CD8-positive, alpha-beta memory T cell (primary cell): ENCODE results near the gene PDE6A. TPM values are rescaled to one million over a fixed set of nuclear protein-coding genes. Genes with fewer than 3 reads are reported as not detected.

Experiments used
- CTCF ChIA-PET: fragments of 350-600 bp; sonication (Branson Sonifier 250); formaldehyde crosslinking; loops from one replicate; lab custom pipeline; 2021; ENCODE audit warnings: antibody characterized with exemption; lab: Charles Lee
- POLR2A ChIA-PET: fragments of 350-600 bp; sonication (Branson Sonifier 250); formaldehyde crosslinking; loops from one replicate; lab custom pipeline; 2021; ENCODE audit warnings: antibody characterized with exemption; lab: Charles Lee
- DNase-seq, 5 donors: peaks; one replicate each; pipeline versions ENCODE4 v3.0.0 to v3.0.0-alpha.2; 2020 to 2022; ENCODE audit warnings: mixed read lengths in 1 of 5
- H3K27ac ChIP-seq: one replicate; pipeline ENCODE4 v1.7.0; 2013; ENCODE audit warnings: low read depth, mild to moderate bottlenecking, low read length, moderate library complexity
- H3K27me3 ChIP-seq: 2 replicates; pipeline ENCODE4 v1.7.0; 2013; ENCODE audit warnings: low read length, mild to moderate bottlenecking; ENCODE audit not compliant: insufficient read depth, poor library complexity, severe bottlenecking
- H3K36me3 ChIP-seq: 2 replicates; pipeline ENCODE4 v1.7.0; 2013; ENCODE audit warnings: mild to moderate bottlenecking, low read length, moderate library complexity; ENCODE audit not compliant: insufficient read depth
- H3K4me1 ChIP-seq: 2 replicates; pipeline ENCODE4 v1.7.0; 2013; ENCODE audit warnings: mild to moderate bottlenecking, low read length, moderate library complexity; ENCODE audit not compliant: insufficient read depth
- H3K4me3 ChIP-seq: 2 replicates; pipeline ENCODE4 v1.7.0; 2013; ENCODE audit warnings: mild to moderate bottlenecking, low read length
- H3K9me3 ChIP-seq: 2 replicates; pipeline ENCODE4 v1.7.0; 2013; ENCODE audit warnings: mild to moderate bottlenecking, low read length
- H3K27ac Mint-ChIP-seq, 8 donors: one replicate each; pipeline ENCODE4 v1.8.0; 2020 to 2021; ENCODE audit warnings: mixed read lengths in 8 of 8, mild to moderate bottlenecking in 6 of 8, inconsistent platforms in 3 of 8, moderate library complexity in 3 of 8
- H3K27me3 Mint-ChIP-seq, 2 donors: one replicate each; pipeline ENCODE4 v1.8.0; 2020 to 2021; ENCODE audit warnings: mixed read lengths in 2 of 2, mild to moderate bottlenecking in 1 of 2, moderate library complexity in 1 of 2
- H3K36me3 Mint-ChIP-seq, 3 donors: one replicate each; pipeline ENCODE4 v1.8.0; 2020 to 2021; ENCODE audit warnings: mixed read lengths in 3 of 3, inconsistent platforms in 1 of 3, mild to moderate bottlenecking in 1 of 3
- H3K4me1 Mint-ChIP-seq, 3 donors: one replicate each; pipeline ENCODE4 v1.8.0; 2020 to 2021; ENCODE audit warnings: mixed read lengths in 3 of 3, inconsistent platforms in 1 of 3, mild to moderate bottlenecking in 1 of 3
- H3K4me3 Mint-ChIP-seq, 7 donors: one replicate each; pipeline ENCODE4 v1.8.0; 2020 to 2021; ENCODE audit warnings: mixed read lengths in 7 of 7, mild to moderate bottlenecking in 6 of 7, moderate library complexity in 4 of 7, inconsistent platforms in 2 of 7
- H3K9me3 Mint-ChIP-seq, 5 donors: one replicate each; pipeline ENCODE4 v1.8.0; 2020 to 2022; ENCODE audit warnings: mixed read lengths in 5 of 5, mild to moderate bottlenecking in 3 of 5, moderate library complexity in 2 of 5, inconsistent platforms in 1 of 5
- polyA plus RNA-seq: library from polyadenylated mRNA; unstranded; fragments of 300-500 nt; fragmentation: Illumina TruSeq; gene quantifications from one replicate; pipeline ENCODE4 v1.2.3, GENCODE V29; 2021
- total RNA-seq, 2 experiments: library from RNA; stranded (reverse); gene quantifications; one replicate each; pipeline ENCODE4 v1.2.3, GENCODE V29; 2021

Gene PDE6A
- total and polyA plus RNA-seq, 3 experiments from 2014 or later: not detected

DNA sequence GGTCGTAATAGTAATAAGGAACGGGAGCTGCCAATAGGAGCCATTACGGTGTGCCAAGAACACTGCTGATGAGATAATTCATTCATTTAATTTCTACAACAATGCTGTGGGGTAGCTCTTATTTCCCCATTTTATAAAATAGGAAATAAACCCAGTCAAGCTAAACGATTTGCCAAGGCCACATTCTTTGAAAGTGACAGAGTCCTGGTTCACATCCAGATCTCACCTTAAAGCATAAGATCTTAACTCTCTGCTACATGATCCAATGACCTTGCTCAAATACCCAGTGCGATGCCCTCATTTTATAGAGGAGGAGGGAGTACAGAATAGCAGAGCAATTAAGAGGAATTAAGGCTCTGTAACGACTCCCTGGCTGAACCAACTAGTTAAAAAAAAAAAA is 5.0 kb downstream of the PDE6A start:
- CTCF ChIA-PET: no interaction called here
- no peaks in the 10 kb centered on the region for H3K9me3 Mint-ChIP-seq
- no peaks in the 10 kb centered on the region for H3K27me3 ChIP-seq
- peak overlapping the region; percentile 45 for H3K27ac ChIP-seq
- H3K4me3 ChIP-seq: no peak overlapping the region
- POLR2A ChIA-PET: no interaction called here
- peaks cover 5 to 10% of the 10 kb centered on the region in 2 donors for H3K27me3 Mint-ChIP-seq
- H3K36me3 ChIP-seq: no peaks in the 10 kb centered on the region
- no peak overlapping the region for H3K4me3 Mint-ChIP-seq
- no peak for DNase-seq
- no peak overlapping the region for H3K27ac Mint-ChIP-seq
- no peaks in the 10 kb centered on the region for H3K9me3 ChIP-seq
- H3K4me1 Mint-ChIP-seq: no peaks in the 10 kb centered on the region
- no peaks in the 10 kb centered on the region for H3K4me1 ChIP-seq
- H3K36me3 Mint-ChIP-seq: no peaks in the 10 kb centered on the region

DNA sequence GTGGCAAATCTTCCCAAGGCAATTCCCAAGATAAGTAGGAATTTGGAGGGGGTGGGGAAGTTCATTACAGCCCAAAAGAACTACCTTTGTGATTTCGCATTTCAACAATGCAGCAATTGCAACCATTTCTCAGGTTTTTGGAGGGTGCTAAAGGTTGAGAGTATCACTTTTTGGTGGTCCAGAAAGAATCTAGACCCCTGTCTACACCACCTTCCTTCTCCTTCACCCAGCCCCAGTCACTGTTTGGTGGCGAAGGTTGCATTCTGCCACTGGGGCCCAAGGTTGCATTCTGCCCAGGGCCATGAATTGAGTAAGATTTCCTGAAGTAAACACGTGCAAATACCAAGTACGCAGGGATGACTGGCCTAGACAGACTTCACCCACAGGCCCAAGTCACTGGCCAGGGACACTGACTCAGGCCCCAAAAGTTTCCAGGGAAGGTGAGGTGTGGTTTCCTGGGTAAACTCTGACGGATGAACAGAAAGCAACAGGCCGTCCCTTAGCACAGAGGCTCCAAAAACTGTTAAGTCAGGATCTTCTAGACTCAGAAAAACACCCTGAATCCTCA is 5.7 kb downstream of the PDE6A start:
- Histone ChIP-seq H3K4me1 (no peaks in the 10 kb centered on the region), H3K27me3 (no peaks in the 10 kb centered on the region), H3K27ac (no peak overlapping the region), H3K4me3 (no peak overlapping the region), H3K9me3 (no peaks in the 10 kb centered on the region), H3K36me3 (no peaks in the 10 kb centered on the region)
- Mint-ChIP-seq H3K9me3 (no peaks in the 10 kb centered on the region), H3K27ac (no peak overlapping the region), H3K36me3 (no peaks in the 10 kb centered on the region), H3K27me3 (peaks cover 5 to 12% of the 10 kb centered on the region in 2 donors), H3K4me3 (no peak overlapping the region), H3K4me1 (no peaks in the 10 kb centered on the region)
- POLR2A ChIA-PET: no interaction called here
- no peak for DNase-seq
- CTCF ChIA-PET: no interaction called here

DNA sequence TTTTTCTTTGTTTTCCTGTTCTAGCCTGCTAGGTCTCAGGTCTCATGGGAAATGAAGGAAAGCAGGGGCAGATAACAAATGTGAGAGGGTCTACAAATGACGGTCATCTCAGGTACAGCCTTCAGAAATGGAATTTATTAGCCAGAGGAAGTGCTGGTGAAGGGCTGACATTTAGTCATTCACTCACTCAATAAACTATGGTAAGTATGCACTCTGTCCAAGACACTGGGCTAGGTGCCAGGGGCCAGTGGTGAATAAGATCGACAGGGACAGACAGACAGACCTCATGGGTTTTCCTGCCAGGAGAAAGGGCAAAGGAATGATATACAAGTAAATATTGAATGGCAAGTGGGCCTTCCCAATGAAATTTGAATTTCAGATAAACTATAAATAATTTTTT is 6.3 kb downstream of the PDE6A start:
- H3K4me1 ChIP-seq: no peaks in the 10 kb centered on the region
- no peaks in the 10 kb centered on the region for H3K36me3 ChIP-seq
- H3K27me3 ChIP-seq: no peaks in the 10 kb centered on the region
- no peaks in the 10 kb centered on the region for H3K9me3 ChIP-seq
- H3K27ac ChIP-seq: no peak overlapping the region
- H3K4me1 Mint-ChIP-seq: no peaks in the 10 kb centered on the region
- H3K4me3 ChIP-seq: no peak overlapping the region
- no peaks in the 10 kb centered on the region for H3K9me3 Mint-ChIP-seq
- H3K36me3 Mint-ChIP-seq: no peaks in the 10 kb centered on the region
- no peak overlapping the region for H3K27ac Mint-ChIP-seq
- ChIA-PET CTCF (no interaction called here), POLR2A (no interaction called here)
- no peak overlapping the region for H3K4me3 Mint-ChIP-seq
- no peak for DNase-seq
- peaks cover 5 to 12% of the 10 kb centered on the region in 2 donors for H3K27me3 Mint-ChIP-seq

DNA sequence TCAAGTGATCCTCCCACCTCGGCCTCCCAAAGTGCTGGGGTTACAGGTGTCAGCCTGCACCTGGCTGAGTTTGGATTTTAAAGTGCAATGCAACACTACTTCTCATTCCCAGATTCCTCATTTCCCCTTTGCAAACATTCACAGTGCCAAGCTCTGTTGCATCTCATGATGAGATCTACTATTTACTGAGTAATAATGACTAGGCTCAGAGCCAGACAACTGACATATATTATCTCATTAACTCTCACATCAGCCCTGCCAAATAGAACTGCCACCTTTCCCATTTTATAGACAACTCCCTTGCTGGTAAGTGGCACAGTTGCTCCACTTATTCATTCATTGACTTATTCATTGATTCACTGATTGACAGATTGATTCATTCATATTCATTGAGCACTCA is 7.0 kb downstream of the PDE6A start:
- no peaks in the 10 kb centered on the region for H3K36me3 Mint-ChIP-seq
- no peak overlapping the region for H3K4me3 Mint-ChIP-seq
- H3K4me1 Mint-ChIP-seq: no peaks in the 10 kb centered on the region
- Histone ChIP-seq H3K9me3 (no peaks in the 10 kb centered on the region), H3K36me3 (no peaks in the 10 kb centered on the region), H3K4me1 (no peaks in the 10 kb centered on the region), H3K27me3 (no peaks in the 10 kb centered on the region), H3K27ac (no peak overlapping the region), H3K4me3 (no peak overlapping the region)
- DNase-seq: no peak
- H3K9me3 Mint-ChIP-seq: no peaks in the 10 kb centered on the region
- POLR2A ChIA-PET: no interaction called here
- peaks cover 5 to 12% of the 10 kb centered on the region in 2 donors for H3K27me3 Mint-ChIP-seq
- no peak overlapping the region for H3K27ac Mint-ChIP-seq
- CTCF ChIA-PET: no interaction called here

- Mint-ChIP-seq H3K9me3 (no peaks in the 10 kb centered on the region), H3K27me3 (peaks cover 5 to 20% of the 10 kb centered on the region in 2 donors), H3K4me3 (no peak overlapping the region), H3K36me3 (no peaks in the 10 kb centered on the region), H3K4me1 (no peaks in the 10 kb centered on the region), H3K27ac (no peak overlapping the region)
- no peaks in the 10 kb centered on the region for H3K4me1 ChIP-seq
- H3K27me3 ChIP-seq: no peaks in the 10 kb centered on the region
- H3K27ac ChIP-seq: no peak overlapping the region
- no peaks in the 10 kb centered on the region for H3K36me3 ChIP-seq
- CTCF ChIA-PET: interaction anchor here (0.9 kb wide), 1 partner anchor 10 kb away, joined by 4 read pairs; no protein-coding TSS in a partner anchor
- DNase-seq: no peak
- POLR2A ChIA-PET: no interaction called here
- H3K9me3 ChIP-seq: no peaks in the 10 kb centered on the region
- H3K4me3 ChIP-seq: no peak overlapping the region
Measured at GRCh38 chr5:149936700-149937091, 7.9 kb downstream of the PDE6A start.

DNA sequence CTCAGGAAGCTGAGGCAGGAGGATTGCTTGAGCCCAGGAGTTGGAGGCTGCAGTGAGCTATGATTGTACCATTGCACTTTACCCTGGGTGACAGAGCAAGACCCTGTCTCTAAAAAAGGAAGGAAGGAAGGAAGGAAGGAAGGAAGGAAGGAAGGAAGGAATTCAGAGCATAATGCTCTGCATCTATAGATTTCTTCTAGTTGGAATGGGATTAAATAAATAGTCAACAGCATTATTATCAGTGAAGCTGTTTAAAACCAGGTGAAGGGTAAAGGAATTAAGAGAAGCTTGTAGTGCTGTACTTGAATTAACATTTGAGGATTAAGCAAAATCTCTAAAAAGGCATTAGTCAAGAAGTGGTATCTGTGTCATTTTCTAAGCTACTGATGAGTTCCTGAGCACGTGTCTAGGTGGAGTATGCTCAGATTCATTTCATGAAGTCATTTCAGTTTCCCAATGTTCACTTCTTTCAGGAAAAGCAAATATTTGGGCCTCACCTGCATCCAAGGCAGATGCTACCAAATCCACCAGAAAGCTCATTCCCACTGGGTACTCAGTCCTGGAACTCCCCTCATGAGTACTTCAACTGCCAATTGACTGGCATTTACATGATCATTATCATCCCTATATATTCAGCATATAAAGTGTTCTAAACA is 8.4 kb downstream of the PDE6A start:
- Mint-ChIP-seq H3K27me3 (peaks cover 5 to 22% of the 10 kb centered on the region in 2 donors), H3K4me3 (no peak overlapping the region), H3K9me3 (no peaks in the 10 kb centered on the region), H3K27ac (no peak overlapping the region), H3K36me3 (no peaks in the 10 kb centered on the region), H3K4me1 (no peaks in the 10 kb centered on the region)
- no peak for DNase-seq
- Histone ChIP-seq H3K27me3 (no peaks in the 10 kb centered on the region), H3K4me3 (no peak overlapping the region), H3K9me3 (no peaks in the 10 kb centered on the region), H3K27ac (no peak overlapping the region), H3K36me3 (no peaks in the 10 kb centered on the region), H3K4me1 (no peaks in the 10 kb centered on the region)
- ChIA-PET CTCF (interaction anchor here (0.6 to 1.3 kb wide), 3 partner anchors 9 to 332 kb away, joined by 3 to 5 read pairs (median 4); no protein-coding TSS in a partner anchor), POLR2A (no interaction called here)

GRCh38 chr5:149935431-149935901 is 9.1 kb downstream of the PDE6A start:
- DNase-seq: no peak
- ChIA-PET POLR2A (no interaction called here), CTCF (interaction anchor here (0.6 to 1.4 kb wide), 3 partner anchors 15 to 332 kb away, joined by 3 to 5 read pairs (median 4); no protein-coding TSS in a partner anchor)
- H3K4me1 Mint-ChIP-seq: no peaks in the 10 kb centered on the region
- Histone ChIP-seq H3K27ac (no peak overlapping the region), H3K4me3 (no peak overlapping the region), H3K4me1 (no peaks in the 10 kb centered on the region), H3K36me3 (no peaks in the 10 kb centered on the region), H3K27me3 (no peaks in the 10 kb centered on the region), H3K9me3 (no peaks in the 10 kb centered on the region)
- no peak overlapping the region for H3K27ac Mint-ChIP-seq
- peaks cover 5 to 27% of the 10 kb centered on the region in 2 donors for H3K27me3 Mint-ChIP-seq
- H3K4me3 Mint-ChIP-seq: no peak overlapping the region
- H3K36me3 Mint-ChIP-seq: no peaks in the 10 kb centered on the region
- no peaks in the 10 kb centered on the region for H3K9me3 Mint-ChIP-seq

GRCh38 chr5:149932445-149933350 is 11.9 kb downstream of the PDE6A start:
- H3K27ac ChIP-seq: no peak overlapping the region
- ChIA-PET POLR2A (no interaction called here), CTCF (no interaction called here)
- DNase-seq: no peak
- no peaks in the 10 kb centered on the region for H3K9me3 ChIP-seq
- H3K4me3 Mint-ChIP-seq: no peak overlapping the region
- H3K36me3 Mint-ChIP-seq: no peaks in the 10 kb centered on the region
- no peaks in the 10 kb centered on the region for H3K27me3 ChIP-seq
- no peaks in the 10 kb centered on the region for H3K36me3 ChIP-seq
- no peaks in the 10 kb centered on the region for H3K4me1 ChIP-seq
- no peak overlapping the region for H3K4me3 ChIP-seq
- H3K4me1 Mint-ChIP-seq: no peaks in the 10 kb centered on the region
- no peaks in the 10 kb centered on the region for H3K9me3 Mint-ChIP-seq
- H3K27ac Mint-ChIP-seq: no peak overlapping the region
- peaks cover 7 to 33% of the 10 kb centered on the region in 2 donors for H3K27me3 Mint-ChIP-seq
